Stimulated activated CD4-positive, alpha-beta T cell treated with anti-CD3 and anti-CD28 coated beads, Interleukin-12 subunit alpha, Interleukin-12 subunit beta, amount 100 ng/mL, for 48 hours (primary cell): ENCODE results near the gene PRR27.

Experiments
- DNase-seq, 3 donors: peaks; one replicate each; pipeline ENCODE4 v3.0.0-alpha.2; 2020; ENCODE audit warnings: low read depth in 2 of 3, low spot score in 1 of 3

PRR27 gene

DNA sequence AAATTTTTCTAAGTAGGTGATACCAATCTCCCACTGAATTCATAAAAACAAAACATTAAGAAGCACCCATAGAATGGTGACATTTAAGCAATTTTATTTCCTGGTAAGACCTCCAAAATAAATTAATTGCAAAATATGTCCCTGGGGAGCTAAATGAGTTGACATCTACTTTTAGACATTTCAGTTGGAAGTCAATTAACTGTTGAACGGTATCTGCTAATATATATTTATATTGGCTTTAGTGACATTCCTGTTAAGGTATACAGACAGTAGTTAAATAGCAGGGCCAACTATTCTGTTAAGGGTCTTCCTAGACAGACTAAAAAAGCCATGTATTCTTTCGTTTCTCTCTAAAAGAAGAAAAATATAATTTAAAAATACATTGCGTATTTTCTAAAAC lies at the start of gene PRR27:
PRR27 (plus strand) TSS at position 301 of the 400 bp plus-strand sequence. CDS start 139 bp downstream, outside the sequence.
- DNase-seq: no peak

DNA sequence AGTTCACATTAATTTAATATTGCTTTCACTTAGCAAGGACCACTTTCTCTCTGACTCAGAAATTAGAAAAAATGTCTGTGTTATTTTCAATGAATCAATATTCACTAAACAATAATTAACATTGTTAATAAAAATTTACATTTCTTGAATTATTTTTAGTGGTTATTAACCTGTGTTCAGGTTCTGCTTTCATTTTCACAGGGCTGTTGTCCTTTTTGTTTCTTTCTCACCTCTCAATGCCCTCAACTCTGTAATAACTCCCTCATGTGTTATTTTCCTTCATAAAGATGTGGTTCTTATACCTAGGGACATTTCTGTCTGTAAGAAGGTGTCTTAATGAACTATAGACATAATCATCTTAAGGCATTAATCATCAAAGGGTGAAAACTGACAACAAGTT lies 43.1 kb upstream of the PRR27 start:
- no peak for DNase-seq

DNA sequence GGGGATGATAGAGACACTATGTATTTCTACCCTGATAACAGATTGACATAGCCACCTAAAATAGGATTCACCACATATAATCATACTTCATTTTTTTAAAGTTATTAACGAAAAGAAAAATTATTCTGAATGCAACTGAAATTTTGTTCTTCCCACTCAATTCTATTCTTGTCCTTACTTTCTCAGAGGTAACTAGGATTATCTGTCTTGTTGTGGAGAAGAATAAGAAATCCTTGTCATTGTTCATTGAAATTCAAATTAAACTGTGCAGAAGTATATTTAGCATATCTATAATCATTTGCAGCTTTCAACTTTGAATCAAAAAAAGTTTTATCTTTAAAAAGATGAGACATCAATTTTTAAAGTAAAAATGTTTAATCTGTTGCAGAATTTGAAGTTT lies 40.4 kb upstream of the PRR27 start:
- no peak for DNase-seq

DNA sequence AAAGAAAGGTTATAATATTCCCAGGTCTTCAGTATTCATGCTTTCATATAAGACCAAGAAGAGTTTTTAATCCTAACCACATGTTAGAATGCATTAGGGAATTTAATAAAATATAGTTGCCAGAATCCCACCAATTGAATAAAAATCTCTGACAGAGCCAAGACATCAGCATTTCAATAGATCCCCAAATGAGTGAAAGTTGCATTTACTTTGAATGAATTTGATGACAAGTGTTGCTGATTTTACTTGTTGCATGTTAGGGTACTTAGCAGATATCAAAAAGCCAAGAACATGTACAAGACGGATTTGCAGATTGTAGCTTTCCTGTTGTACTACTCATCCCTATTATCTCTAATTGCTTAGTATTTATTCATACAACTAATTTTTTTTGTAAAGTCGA lies 39.9 kb upstream of the PRR27 start:
- DNase-seq: no peak

DNA sequence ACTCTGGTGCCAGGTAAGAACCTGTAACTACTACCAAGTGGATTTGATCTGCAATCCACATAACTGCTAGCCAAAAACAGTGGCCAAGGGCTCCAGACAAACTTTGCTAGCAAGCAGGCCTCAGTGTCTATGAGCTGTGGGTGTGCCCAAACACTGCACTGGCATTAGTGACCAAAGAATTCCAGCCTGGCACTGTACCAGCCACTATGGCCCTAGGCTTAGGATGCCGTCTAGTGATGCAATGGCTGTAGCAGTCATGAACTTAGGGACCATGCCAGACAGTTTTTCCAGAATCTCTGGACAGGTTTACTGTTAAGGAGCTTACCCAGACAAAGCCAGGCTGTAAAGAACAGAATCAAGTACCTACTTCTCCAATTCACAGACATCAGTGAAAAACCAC lies 33.7 kb upstream of the PRR27 start:
- no peak for DNase-seq

DNA sequence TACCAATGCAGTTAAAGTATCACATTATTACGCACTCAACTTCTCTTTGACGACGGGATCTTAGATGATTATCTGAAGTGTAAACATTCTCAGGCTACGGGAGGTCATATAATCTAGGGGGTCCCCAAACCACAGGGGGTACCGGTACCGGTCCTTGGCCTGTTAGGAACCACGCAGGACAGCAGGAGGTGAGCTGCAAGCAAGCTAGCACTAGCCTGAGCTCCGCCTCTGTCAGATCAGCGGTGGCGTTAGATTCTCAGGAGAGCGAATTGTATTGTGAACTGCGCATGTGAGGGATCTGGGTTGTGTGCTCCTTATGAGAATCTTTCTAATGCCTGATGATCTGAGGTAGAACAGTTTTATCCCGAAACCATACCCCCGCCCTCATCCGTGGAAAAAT lies 20.6 kb upstream of the PRR27 start:
- DNase-seq: no peak

DNA sequence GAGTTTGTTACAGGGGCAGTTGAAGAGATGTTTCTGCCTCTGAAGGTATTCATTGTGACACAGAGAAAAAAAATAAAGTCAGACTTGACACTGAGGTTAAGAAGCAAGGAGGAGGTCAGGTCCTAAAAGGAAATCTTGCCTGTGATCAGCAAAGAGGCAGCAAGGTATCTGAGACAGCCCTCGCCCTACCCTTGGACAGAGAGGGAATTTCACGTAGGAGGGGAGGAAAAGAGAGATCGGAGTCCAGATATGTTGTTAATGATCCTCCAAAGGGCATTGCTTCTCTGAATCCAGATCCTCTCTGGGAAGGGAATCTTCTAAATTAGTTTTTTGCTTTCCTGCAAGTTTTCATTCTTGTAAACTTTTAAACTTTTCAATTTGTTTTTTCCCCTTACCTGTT lies 15.3 kb upstream of the PRR27 start:
- DNase-seq: no peak

DNA sequence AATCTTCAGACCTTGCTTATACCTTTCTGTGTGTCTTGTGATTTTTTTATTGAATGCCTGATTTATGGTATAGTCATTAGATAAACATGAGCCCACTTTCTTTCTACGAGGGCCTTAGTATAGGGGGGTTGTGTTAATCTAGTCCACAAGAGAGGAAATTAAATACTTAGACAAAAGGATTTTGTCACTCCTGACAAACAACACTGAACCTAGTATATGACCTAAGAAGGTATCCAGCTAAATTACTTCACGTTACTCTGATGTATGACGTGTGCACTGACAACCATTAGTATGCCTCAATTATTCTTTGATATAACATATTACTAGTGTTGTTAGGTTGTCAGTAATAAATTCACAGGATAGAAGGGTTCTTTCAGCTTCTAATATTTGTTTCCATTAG lies 2.8 kb upstream of the PRR27 start:
- no peak for DNase-seq

DNA sequence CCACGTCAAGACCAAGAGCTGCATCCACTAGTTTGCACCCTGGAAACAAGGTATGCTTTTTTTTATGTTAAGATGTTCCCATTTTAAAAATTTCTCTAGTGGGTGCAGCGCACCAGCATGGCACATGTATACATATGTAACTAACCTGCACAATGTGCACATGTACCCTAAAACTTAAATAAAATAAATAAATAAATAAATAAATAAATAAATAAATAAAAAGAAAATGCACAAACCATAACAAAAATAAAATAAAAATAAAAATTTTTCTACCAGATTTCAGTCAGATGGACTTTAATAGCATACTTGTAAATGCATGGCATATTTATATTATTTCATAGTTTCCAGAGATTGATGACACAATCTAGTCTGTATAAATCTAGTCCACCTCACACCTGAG lies 1.9 kb upstream of the PRR27 start:
- DNase-seq: no peak

DNA sequence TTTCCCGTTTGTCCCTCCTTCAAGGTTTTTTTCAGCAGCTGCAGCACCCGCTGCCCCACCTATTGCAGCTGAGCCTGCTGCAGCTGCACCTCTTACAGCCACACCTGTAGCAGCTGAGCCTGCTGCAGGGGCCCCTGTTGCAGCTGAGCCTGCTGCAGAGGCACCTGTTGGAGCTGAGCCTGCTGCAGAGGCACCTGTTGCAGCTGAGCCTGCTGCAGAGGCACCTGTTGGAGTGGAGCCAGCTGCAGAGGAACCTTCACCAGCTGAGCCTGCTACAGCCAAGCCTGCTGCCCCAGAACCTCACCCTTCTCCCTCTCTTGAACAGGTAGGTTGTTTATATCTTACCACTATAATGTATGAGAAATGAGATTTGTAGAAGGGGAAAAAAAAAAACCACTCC lies 4.5 kb downstream of the PRR27 start:
- no peak for DNase-seq

DNA sequence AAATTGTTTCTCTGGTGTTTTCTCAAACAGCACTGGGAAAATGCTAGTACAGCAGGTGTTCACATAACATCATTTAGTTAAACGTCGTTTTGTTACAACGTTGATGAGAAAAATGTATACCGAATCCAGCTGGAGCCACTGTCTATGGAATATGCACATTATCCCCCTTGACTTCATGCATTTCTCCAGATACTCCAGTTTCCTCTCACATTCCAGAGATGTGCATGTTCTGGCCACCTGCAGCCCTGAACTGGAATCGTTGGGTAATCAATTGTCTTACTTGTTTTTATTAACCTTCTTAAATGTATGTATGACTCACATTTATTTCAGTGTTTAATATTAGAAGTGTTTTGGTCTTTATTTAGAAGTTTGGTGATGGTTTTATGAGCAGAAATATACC lies 23.1 kb downstream of the PRR27 start:
- no peak for DNase-seq

DNA sequence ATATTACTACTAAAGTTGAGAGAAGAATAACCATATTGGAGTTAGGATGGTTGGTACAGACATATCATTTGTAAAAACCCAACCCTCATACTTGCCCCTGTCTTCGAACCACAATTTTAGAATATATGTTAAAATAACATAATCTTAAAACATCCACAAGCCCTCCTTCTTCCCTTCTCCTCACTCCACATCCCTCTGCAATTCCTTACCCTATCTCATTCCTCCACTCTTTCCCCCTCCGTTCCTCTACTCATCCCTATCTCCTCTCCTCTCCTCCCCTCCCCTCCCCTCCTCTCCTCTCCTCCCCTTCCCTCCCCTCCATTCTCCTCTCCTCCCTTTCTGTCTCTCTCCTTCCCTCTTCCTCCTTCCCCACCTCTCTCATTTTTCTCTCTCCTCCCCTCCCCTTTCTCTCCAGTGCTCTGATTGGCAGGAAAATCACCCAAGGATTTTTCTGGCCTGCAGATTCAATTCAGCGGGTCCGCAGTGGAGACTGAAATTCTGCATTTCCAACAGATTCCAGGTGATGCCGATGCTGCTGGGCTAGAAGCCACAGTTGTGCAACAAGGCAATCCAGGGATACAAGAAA lies 24.1 kb downstream of the PRR27 start:
- DNase-seq: no peak

DNA sequence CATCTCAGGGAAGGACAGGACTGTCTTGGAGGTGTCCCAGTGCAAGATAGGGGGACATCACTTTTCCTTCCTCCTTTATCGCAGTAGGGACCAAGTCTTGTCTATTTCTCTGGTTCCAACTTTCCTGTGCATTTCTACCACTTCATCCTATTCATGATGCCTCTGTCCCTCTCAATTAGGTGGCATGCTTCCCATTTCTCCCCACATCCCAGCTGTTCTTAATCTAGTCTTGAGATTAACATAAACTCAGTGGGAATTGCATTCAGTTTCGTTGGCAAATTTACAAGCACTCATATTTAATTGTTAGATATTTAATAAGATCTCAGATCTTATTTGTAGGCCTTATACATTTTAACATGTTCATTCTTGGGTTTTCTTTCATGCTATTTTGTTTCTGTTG lies 25.8 kb downstream of the PRR27 start:
- DNase-seq: no peak

DNA sequence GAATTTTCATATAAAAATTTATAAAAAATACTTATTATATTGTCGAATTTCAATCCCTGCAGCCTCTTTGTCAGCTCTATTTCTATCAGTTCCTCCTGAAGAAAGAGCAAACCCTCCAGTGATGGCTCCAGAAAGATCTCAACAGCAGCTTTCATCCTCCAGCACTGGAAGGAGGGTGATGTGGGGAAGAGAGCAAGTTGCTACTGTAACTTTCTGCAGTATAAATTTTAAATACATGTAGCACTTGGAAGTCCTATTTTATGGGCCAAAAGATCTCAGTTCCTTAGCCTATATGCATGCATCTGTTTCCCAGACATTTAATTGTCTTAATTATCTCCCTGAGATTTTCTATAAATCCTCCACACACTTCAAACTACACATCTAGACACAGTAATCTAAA lies 27.8 kb downstream of the PRR27 start:
- DNase-seq: no peak

DNA sequence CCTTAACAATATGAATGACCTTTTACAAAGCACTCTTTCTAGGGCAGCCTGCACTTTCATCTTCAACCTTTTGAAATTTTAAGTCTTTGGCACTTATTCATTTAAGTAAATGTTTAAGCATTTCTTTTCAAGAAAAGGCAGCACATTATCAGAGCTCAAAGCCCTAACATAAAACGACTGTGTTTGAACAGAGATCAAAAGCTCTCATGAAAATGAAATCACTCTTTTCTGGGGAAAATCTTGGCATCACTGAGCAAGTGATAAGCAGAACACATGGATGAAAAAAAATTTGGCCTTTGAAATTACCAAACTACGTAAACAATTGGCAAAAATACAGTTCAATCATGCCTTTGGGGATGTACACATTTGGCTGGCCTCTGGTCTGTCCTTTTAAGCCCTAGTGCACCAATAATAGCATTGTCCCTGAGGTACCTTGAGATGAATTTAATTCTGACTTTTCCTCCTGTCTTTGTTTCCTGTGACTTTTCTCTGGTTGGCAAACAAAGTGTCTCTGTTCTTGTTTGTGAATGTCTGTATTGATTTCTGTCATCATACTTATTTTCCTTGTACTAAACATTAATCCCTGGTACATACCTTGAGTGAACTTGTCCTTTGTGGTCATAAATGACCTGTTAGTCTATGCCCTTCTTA lies 28.6 kb downstream of the PRR27 start:
- no peak for DNase-seq

DNA sequence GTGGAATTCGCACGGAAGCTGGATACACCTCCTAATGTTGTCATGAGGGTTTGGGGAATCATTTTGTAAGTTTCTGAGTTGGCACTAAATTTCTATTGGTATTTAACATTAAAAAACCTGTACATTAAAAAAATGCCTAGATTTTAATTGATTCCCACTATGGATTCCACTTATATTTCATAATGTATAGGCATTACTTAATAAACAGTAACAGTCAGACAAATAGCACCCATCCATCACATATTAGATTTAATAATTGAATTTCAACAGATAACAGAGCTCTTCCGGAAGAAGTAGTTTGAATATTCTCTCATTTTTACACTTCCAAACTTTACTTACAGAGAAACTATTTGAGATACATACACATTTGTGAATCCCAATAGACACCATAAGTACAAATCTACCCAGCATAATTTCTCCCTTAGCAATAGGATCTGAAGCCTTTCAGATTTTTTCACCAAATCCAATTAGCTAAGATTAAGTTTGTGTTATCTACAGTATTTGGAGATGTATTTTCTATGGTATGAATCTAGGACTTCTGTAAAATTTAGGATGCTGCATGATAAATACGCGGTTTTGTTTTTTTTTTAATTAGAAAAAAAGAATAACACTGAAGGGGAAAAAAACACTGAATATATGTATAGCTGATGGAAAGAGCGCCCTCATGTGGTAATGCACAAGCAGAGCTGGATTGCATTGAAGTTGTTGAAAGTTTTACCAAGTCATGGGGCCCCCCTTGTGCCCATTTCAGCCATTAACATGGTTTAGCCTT lies 29.3 kb downstream of the PRR27 start:
- DNase-seq: peak in 1 of 3 donors; percentile 11

DNA sequence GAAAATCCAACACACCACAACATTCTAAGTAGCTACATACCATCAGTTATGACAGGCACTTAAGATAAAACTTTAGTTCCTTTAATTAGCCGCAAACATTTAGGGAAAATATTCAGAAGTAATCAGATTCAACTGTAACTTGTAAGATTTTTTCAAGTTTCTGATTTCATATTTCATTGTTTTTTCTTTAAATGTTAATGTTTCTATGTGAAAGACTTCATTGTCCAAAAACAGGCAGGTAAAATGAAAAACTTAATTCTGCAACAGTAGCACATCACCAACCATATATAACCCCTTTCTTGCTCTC lies 29.9 kb downstream of the PRR27 start:
- DNase-seq: no peak

DNA sequence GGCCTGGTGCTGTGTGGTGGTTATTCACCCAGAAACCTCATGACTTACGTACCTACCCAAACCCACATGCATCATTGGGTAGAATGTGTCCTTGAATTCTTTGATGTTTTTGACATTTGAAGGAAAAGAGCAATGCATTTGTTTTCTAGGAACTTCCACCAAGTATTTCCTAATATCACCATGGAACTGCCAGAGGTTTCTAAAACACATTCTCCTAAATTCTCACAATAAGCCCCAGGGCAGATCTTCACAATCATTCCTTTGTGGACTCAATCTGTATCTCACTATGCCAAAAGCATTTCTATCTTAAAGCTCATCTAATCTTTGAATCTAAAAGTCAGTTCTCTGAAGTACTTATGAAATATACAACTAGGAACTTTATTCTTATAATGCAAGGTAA lies 33.2 kb downstream of the PRR27 start:
- DNase-seq: no peak

DNA sequence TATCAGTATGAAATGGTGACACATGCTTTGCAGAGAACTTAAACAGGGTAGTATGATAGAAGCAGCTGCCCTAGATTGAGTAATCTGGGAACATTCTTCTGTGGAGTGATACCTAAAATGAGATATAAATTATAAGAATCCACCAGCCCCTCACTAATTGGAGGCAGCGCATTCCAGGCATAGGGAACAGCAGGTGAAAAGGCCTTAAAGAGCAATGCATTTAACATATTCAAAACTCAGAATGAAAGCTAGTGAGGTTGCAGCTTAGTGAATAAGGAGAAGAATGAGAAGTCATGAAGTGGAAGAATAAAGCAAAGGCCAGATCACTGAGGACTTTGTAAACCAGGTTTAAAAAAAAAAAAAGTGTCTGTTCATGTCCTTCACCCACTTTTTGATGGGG lies 36.5 kb downstream of the PRR27 start:
- DNase-seq: no peak

DNA sequence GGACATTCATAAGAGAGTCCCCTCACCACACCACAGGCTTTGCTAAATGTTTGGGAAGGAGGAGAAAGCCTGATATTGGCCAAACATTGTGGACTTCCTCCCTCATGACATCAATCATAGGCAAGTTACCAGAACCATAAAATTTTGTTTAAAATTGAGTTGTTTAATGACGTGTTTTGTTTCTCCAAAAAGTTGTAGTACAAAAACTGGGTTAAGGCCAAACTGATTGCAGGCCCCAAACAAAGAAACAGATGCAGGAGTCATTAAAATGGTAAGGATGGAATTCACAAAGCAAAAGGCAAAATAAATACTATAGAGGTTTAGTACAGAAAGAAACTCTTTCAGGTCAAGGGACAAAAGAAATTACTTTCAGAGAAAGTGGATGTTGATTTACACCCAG lies 37.6 kb downstream of the PRR27 start:
- no peak for DNase-seq

DNA sequence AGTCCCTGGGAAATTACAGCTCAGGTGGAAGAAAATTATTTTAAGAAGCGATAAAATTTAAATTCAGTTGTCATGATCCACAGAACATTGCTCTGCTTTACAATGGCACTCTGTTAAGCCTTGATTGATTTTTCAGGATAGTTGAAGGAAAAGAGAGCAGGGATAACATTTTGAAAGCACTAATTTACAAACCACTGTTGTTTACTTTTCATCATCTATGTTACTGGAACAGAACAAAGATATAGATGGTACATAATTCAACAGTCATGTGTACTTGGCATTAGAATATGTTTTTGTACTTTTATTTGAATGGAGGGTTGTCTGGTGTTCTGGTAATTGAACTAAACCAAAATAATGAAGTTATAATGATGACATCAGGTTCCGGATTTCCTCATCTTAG lies 38.9 kb downstream of the PRR27 start:
- no peak for DNase-seq

DNA sequence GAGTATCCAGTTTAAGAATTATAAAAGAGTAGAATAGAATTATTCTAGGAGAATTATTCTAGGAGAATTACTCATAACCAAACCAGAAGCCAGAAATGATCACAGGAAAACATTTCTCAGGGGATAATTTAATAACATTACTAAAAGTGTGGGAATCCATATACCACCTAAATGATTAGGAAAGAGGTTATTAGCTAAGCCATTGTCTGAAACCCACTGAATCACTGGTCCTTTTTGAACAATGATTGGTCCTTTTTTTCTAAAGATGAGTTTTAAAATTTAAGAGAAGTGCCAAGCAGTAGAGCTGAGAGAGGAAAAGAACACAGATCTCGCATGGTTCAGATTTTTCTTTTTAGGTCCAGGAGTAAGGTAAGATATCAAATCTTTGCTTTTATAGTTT lies 41.4 kb downstream of the PRR27 start, which contains the start of gene ODAM:
ODAM (plus strand) TSS at position 301 of the 400 bp plus-strand sequence. CDS start 819 bp downstream, outside the sequence.
- no peak for DNase-seq

DNA sequence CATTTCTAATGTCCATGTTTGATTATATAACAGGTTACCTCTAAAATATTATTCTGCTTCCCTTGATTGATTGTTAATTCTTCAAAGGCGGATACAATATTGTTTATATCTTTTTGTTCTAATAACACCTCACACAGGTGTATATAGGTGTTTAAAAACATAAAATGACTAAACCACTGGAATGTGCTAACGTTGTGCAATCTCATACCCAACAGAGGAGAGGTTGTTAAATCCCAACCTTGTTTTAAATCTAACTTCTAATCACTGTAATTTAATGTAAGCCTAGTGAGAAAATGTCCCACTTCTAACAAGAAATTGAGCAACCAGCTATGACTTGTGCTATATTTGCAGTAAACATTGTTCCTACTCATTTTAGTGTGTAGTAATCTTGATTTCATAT lies 42.8 kb downstream of the PRR27 start:
- no peak for DNase-seq
